HepG2 (cell line): ENCODE data around the gene RMI2. TPM values are rescaled to one million over a fixed set of nuclear protein-coding genes. Genes with fewer than 3 reads are reported as not detected.

Source experiments
- EHMT2 ChIP-seq: fragments of 200-600 bp; sonication (generic); IDR thresholded peaks from 2 replicates; pipeline ENCODE4 v1.7.0; 2017; ENCODE audit warnings: antibody characterized with exemption, low read depth, low read length, borderline replicate concordance
- GLI4 ChIP-seq: sonication (generic); formaldehyde crosslinking; IDR thresholded peaks from 2 replicates; pipeline ENCODE4 v1.5.1; 2020; ENCODE audit warnings: missing genetic modification reagents, mild to moderate bottlenecking, moderate library complexity, borderline replicate concordance
- JUN ChIP-seq: sonication (generic); formaldehyde crosslinking; IDR thresholded peaks from 2 replicates; pipeline ENCODE4 v1.4.0; 2020; ENCODE audit warnings: mild to moderate bottlenecking, missing genetic modification reagents
- KLF6 ChIP-seq: IDR thresholded peaks from 2 replicates; pipeline ENCODE4 v1.8.0; 2016; ENCODE audit warnings: missing biosample characterization, missing genetic modification reagents
- NFRKB ChIP-seq: fragments of 450-650 bp; IDR thresholded peaks from 2 replicates; pipeline ENCODE4 v1.6.1; 2017
- NR2F2 ChIP-seq: IDR thresholded peaks from 2 replicates; pipeline ENCODE4 v1.6.1; 2012; ENCODE audit warnings: low read depth, inconsistent platforms, borderline replicate concordance
- REPIN1 ChIP-seq: sonication (generic); formaldehyde crosslinking; IDR thresholded peaks from 2 replicates; pipeline ENCODE4 v1.8.0; 2022; ENCODE audit warnings: missing genetic modification reagents, low read depth, mild to moderate bottlenecking, borderline replicate concordance
- TMF1 ChIP-seq: sonication (generic); formaldehyde crosslinking; IDR thresholded peaks from 2 replicates; pipeline ENCODE4 v1.8.1; 2022; ENCODE audit warnings: low read depth, missing genetic modification reagents
- ZNF207 ChIP-seq: fragments of 450-650 bp; IDR thresholded peaks from 2 replicates; pipeline ENCODE4 v1.6.1; 2016; ENCODE audit warnings: antibody characterized with exemption, borderline replicate concordance
- ZNF260 ChIP-seq: sonication (generic); formaldehyde crosslinking; IDR thresholded peaks from 2 replicates; pipeline ENCODE4 v1.4.0; 2020; ENCODE audit warnings: missing genetic modification reagents, low read depth, mild to moderate bottlenecking, borderline replicate concordance
- ZNF441 ChIP-seq: sonication (generic); formaldehyde crosslinking; IDR thresholded peaks from 2 replicates; pipeline ENCODE4 v1.7.0; 2021; ENCODE audit warnings: missing genetic modification reagents, borderline replicate concordance
- ZNF563 ChIP-seq: sonication (generic); formaldehyde crosslinking; IDR thresholded peaks from 2 replicates; pipeline ENCODE4 v1.8.0; 2022; ENCODE audit warnings: mild to moderate bottlenecking, moderate library complexity, missing genetic modification reagents
- ZNF570 ChIP-seq: sonication (generic); formaldehyde crosslinking; IDR thresholded peaks from 2 replicates; pipeline ENCODE4 v1.4.0; 2020; ENCODE audit warnings: mild to moderate bottlenecking, missing genetic modification reagents, borderline replicate concordance
- ZNF720 ChIP-seq: sonication (generic); formaldehyde crosslinking; IDR thresholded peaks from 2 replicates; pipeline ENCODE4 v1.4.0; 2020; ENCODE audit warnings: missing genetic modification reagents
- polyA plus RNA-seq, 8 experiments: library from polyadenylated mRNA; depleted of rRNA in 3 of 8; stranded (reverse) in 7 of 8; unstranded in 1 of 8; fragments of >200 nt; fragmentation: Illumina TruSeq in 4 of 8; extraction: Trizol in 4 of 8; gene quantifications; 2 replicates each; pipeline versions ENCODE4 v1.2.1 to v1.2.3, GENCODE V29; 2011 to 2016; ENCODE audit warnings: low read depth in 4 of 8, missing spikeins in 1 of 8, mixed read lengths in 1 of 8; ENCODE audit not compliant: insufficient read depth in 1 of 8
- total RNA-seq, 5 experiments: library from RNA; depleted of rRNA; stranded (reverse); fragments of >200 nt; fragmentation: Illumina TruSeq; extraction: Trizol; gene quantifications; 2 replicates each; pipeline ENCODE4 v1.2.3, GENCODE V29; 2016; ENCODE audit warnings: low read depth in 1 of 5
- TF ChIP-seq, protein P1 (sequence below), 2 experiments: fragments of 450-650 bp in 1 of 2; sonication (generic) in 1 of 2; formaldehyde crosslinking in 1 of 2; IDR thresholded peaks; 2 replicates each; pipeline versions ENCODE4 v1.6.1 to v1.8.0; 2016 to 2022; ENCODE audit warnings: antibody characterized with exemption in 1 of 2, mild to moderate bottlenecking in 1 of 2, missing genetic modification reagents in 1 of 2
- TF ChIP-seq, protein P2 (sequence below): sonication (generic); IDR thresholded peaks from 2 replicates; pipeline ENCODE4 v1.6.1; 2016; ENCODE audit warnings: low read depth, borderline replicate concordance
- TF ChIP-seq, protein P3 (sequence below): sonication (generic); formaldehyde crosslinking; IDR thresholded peaks from 2 replicates; pipeline ENCODE4 v1.5.1; 2020; ENCODE audit warnings: missing genetic modification reagents, mild to moderate bottlenecking, borderline replicate concordance
- TF ChIP-seq, protein P4 (sequence below): sonication (generic); formaldehyde crosslinking; IDR thresholded peaks from 2 replicates; pipeline ENCODE4 v1.4.0; 2020; ENCODE audit warnings: missing genetic modification reagents

The RMI2 gene
- total and polyA plus RNA-seq, 2 of the 13 experiments (the other 11 are each of a cell fraction or from before 2014, with no cell fraction given) = 24.5 to 55.7 TPM

DNA sequence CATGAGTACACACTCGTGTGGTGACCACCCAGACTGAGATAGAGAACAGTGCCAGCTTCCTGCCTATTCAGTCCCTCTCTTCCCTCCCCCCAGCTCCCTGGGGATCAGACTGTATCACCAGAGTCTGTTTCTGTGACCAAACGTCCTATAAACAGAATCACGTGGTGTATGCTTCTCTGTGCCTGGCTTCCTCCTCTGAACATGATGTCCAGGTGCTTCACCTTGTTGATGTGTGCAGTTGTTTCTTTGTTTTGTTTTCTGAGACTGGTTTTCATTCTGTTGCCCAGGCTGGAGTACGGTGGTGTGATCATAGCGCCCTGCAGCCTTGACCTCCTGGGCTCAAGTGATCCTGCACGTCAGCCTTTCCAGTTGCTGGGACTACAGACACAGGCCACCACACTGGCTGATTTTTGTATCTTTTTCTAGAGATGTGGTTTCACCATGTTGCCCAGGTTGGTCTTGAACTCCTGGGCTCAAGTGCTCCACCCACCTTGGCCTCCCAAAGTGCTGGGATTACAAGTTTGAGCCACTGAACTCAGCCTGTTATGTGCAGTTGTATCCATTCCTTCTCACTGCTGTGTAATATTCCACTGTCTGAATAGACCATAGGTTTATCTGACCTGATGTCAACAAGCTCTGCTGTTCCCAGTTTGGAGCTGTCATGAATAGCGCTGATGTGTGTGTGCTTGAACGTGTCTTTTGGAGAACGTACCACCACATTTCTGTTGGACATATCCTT is 35.2 kb upstream of the RMI2 start (continued):
- TF ChIP-seq, protein P1, sequence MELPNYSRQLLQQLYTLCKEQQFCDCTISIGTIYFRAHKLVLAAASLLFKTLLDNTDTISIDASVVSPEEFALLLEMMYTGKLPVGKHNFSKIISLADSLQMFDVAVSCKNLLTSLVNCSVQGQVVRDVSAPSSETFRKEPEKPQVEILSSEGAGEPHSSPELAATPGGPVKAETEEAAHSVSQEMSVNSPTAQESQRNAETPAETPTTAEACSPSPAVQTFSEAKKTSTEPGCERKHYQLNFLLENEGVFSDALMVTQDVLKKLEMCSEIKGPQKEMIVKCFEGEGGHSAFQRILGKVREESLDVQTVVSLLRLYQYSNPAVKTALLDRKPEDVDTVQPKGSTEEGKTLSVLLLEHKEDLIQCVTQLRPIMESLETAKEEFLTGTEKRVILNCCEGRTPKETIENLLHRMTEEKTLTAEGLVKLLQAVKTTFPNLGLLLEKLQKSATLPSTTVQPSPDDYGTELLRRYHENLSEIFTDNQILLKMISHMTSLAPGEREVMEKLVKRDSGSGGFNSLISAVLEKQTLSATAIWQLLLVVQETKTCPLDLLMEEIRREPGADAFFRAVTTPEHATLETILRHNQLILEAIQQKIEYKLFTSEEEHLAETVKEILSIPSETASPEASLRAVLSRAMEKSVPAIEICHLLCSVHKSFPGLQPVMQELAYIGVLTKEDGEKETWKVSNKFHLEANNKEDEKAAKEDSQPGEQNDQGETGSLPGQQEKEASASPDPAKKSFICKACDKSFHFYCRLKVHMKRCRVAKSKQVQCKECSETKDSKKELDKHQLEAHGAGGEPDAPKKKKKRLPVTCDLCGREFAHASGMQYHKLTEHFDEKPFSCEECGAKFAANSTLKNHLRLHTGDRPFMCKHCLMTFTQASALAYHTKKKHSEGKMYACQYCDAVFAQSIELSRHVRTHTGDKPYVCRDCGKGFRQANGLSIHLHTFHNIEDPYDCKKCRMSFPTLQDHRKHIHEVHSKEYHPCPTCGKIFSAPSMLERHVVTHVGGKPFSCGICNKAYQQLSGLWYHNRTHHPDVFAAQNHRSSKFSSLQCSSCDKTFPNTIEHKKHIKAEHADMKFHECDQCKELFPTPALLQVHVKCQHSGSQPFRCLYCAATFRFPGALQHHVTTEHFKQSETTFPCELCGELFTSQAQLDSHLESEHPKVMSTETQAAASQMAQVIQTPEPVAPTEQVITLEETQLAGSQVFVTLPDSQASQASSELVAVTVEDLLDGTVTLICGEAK (IDR thresholded peaks at IDR 0.05) = no peak
- TF ChIP-seq, protein P1 (CRISPR knock-in tag; IDR thresholded peaks at IDR 0.05) = no peak; the same call in 1 of the 2 replicates
- TF ChIP-seq, protein P2, sequence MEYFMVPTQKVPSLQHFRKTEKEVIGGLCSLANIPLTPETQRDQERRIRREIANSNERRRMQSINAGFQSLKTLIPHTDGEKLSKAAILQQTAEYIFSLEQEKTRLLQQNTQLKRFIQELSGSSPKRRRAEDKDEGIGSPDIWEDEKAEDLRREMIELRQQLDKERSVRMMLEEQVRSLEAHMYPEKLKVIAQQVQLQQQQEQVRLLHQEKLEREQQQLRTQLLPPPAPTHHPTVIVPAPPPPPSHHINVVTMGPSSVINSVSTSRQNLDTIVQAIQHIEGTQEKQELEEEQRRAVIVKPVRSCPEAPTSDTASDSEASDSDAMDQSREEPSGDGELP = peak; percentile 64; the same call in 1 of the 2 replicates
- TF ChIP-seq KLF6 (CRISPR knock-in tag) = no peak; the same call in 1 of the 2 replicates
- no peak; the same call in 1 of the 2 replicates for TF ChIP-seq REPIN1 (CRISPR knock-in tag)
- no peak for TF ChIP-seq ZNF207
- peak; percentile 87 for TF ChIP-seq NR2F2
- TF ChIP-seq, protein P3, sequence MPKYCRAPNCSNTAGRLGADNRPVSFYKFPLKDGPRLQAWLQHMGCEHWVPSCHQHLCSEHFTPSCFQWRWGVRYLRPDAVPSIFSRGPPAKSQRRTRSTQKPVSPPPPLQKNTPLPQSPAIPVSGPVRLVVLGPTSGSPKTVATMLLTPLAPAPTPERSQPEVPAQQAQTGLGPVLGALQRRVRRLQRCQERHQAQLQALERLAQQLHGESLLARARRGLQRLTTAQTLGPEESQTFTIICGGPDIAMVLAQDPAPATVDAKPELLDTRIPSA (CRISPR knock-in tag) = no peak
- no peak for TF ChIP-seq ZNF720 (CRISPR knock-in tag)
- TF ChIP-seq ZNF260 = peak; percentile 100
- 0 out of 2 replicates have a peak, but pooled peaks have one; percentile 85 for TF ChIP-seq GLI4 (CRISPR knock-in tag)
- peak; percentile 81 for TF ChIP-seq JUN (CRISPR knock-in tag)
- no peak for TF ChIP-seq ZNF563 (CRISPR knock-in tag)
- TF ChIP-seq ZNF570 = no peak
- TF ChIP-seq, protein P4, sequence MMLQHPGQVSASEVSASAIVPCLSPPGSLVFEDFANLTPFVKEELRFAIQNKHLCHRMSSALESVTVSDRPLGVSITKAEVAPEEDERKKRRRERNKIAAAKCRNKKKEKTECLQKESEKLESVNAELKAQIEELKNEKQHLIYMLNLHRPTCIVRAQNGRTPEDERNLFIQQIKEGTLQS (CRISPR knock-in tag) = peak; percentile 7; the same call in 1 of the 2 replicates
- peak; percentile 86; the same call in 1 of the 2 replicates for TF ChIP-seq EHMT2
- TF ChIP-seq ZNF441 (CRISPR knock-in tag) = 0 out of 2 replicates have a peak, but pooled peaks have one; percentile 42
- no peak for TF ChIP-seq NFRKB
- no peak for TF ChIP-seq TMF1
